ENCODE results near the gene WNT7B.

Gene WNT7B

DNA sequence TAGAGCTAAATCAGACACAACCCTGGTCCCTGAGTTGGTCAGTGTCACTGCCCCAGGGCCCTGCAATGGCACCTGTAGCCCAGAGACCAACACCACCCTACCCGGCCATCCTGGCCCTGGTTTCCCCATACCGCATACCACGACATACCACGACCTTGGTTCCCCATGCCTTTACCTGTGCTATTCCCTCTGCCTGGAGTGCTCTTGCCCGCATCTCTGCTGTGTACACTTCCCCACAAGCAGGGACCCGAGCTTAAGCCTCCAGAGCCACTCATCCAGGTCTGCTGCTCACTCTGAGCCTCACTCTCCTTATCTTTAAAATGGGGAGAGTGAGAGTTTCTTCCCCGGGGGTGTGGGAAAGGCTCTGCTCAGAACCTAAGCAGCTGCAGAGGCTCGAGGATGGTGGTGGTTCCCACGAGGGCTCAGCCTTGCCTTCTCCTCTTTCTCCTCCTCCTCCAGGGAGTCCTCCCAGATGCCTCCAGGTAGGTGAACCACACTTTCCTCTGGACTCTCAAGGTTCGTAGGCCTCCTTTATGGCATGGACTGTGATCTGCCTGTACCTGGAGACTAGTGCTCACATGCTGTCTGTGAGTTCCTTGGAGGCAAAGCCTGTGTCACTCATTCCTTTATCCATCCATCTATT is 48.1 kb downstream of the WNT7B start:
- Histone ChIP-seq H3K36me3 (ENCODE audit: insufficient read depth, low read length) (no peaks in the 10 kb centered on the region), H3K9ac (ENCODE audit: insufficient read length) (no peak overlapping the region), H3K27ac (no peak overlapping the region), H3K9me3 (ENCODE audit: low read depth, low read length) (no peaks in the 10 kb centered on the region), H3K4me3 (no peak overlapping the region)
- TF ChIP-seq EZH2 (IDR thresholded peaks at IDR 0.05) (no peak), POLR2AphosphoS5 (IDR thresholded peaks at IDR 0.05; ENCODE audit: borderline replicate concordance, low read depth, low read length) (no peak), FOXP2 (optimal IDR thresholded peaks at IDR 0.05; ENCODE audit: control extremely low read depth, extremely low read length, insufficient read depth) (no peak)
- no peak for DNase-seq (ENCODE audit: low read depth, low spot score)

- no peak overlapping the region for H3K27ac ChIP-seq
- H3K4me3 ChIP-seq: no peak overlapping the region
- TF ChIP-seq EZH2 (IDR thresholded peaks at IDR 0.05) (no peak), FOXP2 (optimal IDR thresholded peaks at IDR 0.05; ENCODE audit: control extremely low read depth, extremely low read length, insufficient read depth) (no peak), POLR2AphosphoS5 (IDR thresholded peaks at IDR 0.05; ENCODE audit: borderline replicate concordance, low read depth, low read length) (no peak)
These were observed 49.9 kb downstream of the WNT7B start for GRCh38 chr22:45927059-45927458.

GRCh38 chr22:45926433-45926832 is 50.5 kb downstream of the WNT7B start:
- no peak for TF ChIP-seq POLR2AphosphoS5 (IDR thresholded peaks at IDR 0.05; ENCODE audit: borderline replicate concordance, low read depth, low read length)
- no peak for TF ChIP-seq EZH2 (IDR thresholded peaks at IDR 0.05)
- no peak for TF ChIP-seq FOXP2 (optimal IDR thresholded peaks at IDR 0.05; ENCODE audit: control extremely low read depth, extremely low read length, insufficient read depth)
- Histone ChIP-seq H3K9ac (ENCODE audit: insufficient read length) (no peak overlapping the region), H3K27ac (no peak overlapping the region), H3K36me3 (ENCODE audit: insufficient read depth, low read length) (no peaks in the 10 kb centered on the region), H3K4me3 (no peak overlapping the region), H3K9me3 (ENCODE audit: low read depth, low read length) (no peaks in the 10 kb centered on the region)
- no peak for DNase-seq (ENCODE audit: low read depth, low spot score)

More at GRCh38 chr22:45927059-45927458, 49.9 kb downstream of the WNT7B start:
- no peak for DNase-seq (ENCODE audit: low read depth, low spot score)
- Histone ChIP-seq H3K36me3 (ENCODE audit: insufficient read depth, low read length) (no peaks in the 10 kb centered on the region), H3K9me3 (ENCODE audit: low read depth, low read length) (no peaks in the 10 kb centered on the region), H3K9ac (ENCODE audit: insufficient read length) (no peak overlapping the region)

DNA sequence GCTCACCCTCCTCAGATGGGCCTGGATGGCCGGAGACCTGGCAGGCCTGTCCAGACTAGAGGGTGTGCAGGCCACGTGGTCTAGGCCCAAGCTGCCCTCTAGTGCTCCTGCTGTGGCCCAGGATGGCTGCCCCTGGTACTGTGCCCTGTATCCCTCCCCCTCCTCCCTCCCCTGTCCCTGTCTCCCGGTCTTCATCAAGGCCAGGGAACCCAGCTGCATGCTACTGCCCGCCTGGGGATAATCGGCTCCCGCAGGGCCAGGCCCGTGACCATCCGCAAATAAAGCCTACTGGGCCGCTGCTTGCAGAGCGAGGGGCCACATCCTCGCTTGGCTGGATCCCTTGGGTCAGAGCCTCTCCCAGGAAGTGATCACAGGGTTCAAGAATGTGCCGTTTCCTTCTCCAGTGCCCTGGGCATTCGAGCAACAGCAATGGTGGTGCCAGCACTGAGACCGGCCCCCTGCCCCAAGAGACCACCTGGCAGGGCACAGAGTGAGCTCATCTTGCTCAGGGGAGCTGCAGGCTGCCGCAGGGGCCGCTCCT is 51.1 kb downstream of the WNT7B start:
- no peaks in the 10 kb centered on the region for H3K36me3 ChIP-seq (ENCODE audit: insufficient read depth, low read length)
- H3K27ac ChIP-seq: no peak overlapping the region
- no peak for TF ChIP-seq POLR2AphosphoS5 (IDR thresholded peaks at IDR 0.05; ENCODE audit: borderline replicate concordance, low read depth, low read length)
- no peak for TF ChIP-seq FOXP2 (optimal IDR thresholded peaks at IDR 0.05; ENCODE audit: control extremely low read depth, extremely low read length, insufficient read depth)
- TF ChIP-seq EZH2 (IDR thresholded peaks at IDR 0.05): no peak
- no peak for DNase-seq (ENCODE audit: low read depth, low spot score)
- no peak overlapping the region for H3K4me3 ChIP-seq
- no peaks in the 10 kb centered on the region for H3K9me3 ChIP-seq (ENCODE audit: low read depth, low read length)
- H3K9ac ChIP-seq (ENCODE audit: insufficient read length): no peak overlapping the region

- no peak for TF ChIP-seq FOXP2 (optimal IDR thresholded peaks at IDR 0.05; ENCODE audit: control extremely low read depth, extremely low read length, insufficient read depth)
- no peak for TF ChIP-seq POLR2AphosphoS5 (IDR thresholded peaks at IDR 0.05; ENCODE audit: borderline replicate concordance, low read depth, low read length)
- TF ChIP-seq EZH2 (IDR thresholded peaks at IDR 0.05): no peak
- H3K9ac ChIP-seq (ENCODE audit: insufficient read length): no peak overlapping the region
- no peak overlapping the region for H3K4me3 ChIP-seq
- DNase-seq (ENCODE audit: low read depth, low spot score): no peak
- H3K9me3 ChIP-seq (ENCODE audit: low read depth, low read length): no peaks in the 10 kb centered on the region
- no peak overlapping the region for H3K27ac ChIP-seq
- no peaks in the 10 kb centered on the region for H3K36me3 ChIP-seq (ENCODE audit: insufficient read depth, low read length)
These were observed 53.1 kb downstream of the WNT7B start for GRCh38 chr22:45923835-45924234.

DNA sequence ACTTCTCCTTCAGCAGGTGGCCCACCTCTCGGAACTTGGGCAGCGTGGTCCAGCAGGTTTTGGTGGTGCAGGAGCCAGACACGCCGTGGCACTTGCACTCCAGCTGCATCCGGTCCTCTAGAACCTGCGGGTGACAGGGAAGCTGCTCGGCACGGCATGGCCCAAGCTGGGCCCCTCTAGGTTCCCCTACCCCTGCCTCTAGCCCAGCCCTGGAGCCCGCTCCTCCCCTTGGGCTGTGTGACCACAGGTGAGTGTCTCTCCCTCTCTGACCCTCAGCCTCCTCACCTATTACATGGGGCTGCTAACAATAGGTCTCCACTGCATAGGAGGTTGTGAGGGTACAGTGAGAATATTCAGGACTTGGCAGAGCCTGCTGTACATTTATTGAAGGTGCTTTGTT is 53.8 kb downstream of the WNT7B start:
- TF ChIP-seq FOXP2 (optimal IDR thresholded peaks at IDR 0.05; ENCODE audit: control extremely low read depth, extremely low read length, insufficient read depth): no peak
- TF ChIP-seq POLR2AphosphoS5 (IDR thresholded peaks at IDR 0.05; ENCODE audit: borderline replicate concordance, low read depth, low read length): no peak
- TF ChIP-seq EZH2 (IDR thresholded peaks at IDR 0.05): no peak
- Histone ChIP-seq H3K27ac (no peak overlapping the region), H3K9ac (ENCODE audit: insufficient read length) (no peak overlapping the region), H3K9me3 (ENCODE audit: low read depth, low read length) (no peaks in the 10 kb centered on the region), H3K4me3 (no peak overlapping the region), H3K36me3 (ENCODE audit: insufficient read depth, low read length) (no peaks in the 10 kb centered on the region)
- no peak for DNase-seq (ENCODE audit: low read depth, low spot score)

- Histone ChIP-seq H3K9ac (ENCODE audit: insufficient read length) (no peak overlapping the region), H3K9me3 (ENCODE audit: low read depth, low read length) (no peaks in the 10 kb centered on the region), H3K36me3 (ENCODE audit: insufficient read depth, low read length) (no peaks in the 10 kb centered on the region), H3K4me3 (no peak overlapping the region), H3K27ac (no peak overlapping the region)
- TF ChIP-seq POLR2AphosphoS5 (IDR thresholded peaks at IDR 0.05; ENCODE audit: borderline replicate concordance, low read depth, low read length) (no peak), EZH2 (IDR thresholded peaks at IDR 0.05) (no peak), FOXP2 (optimal IDR thresholded peaks at IDR 0.05; ENCODE audit: control extremely low read depth, extremely low read length, insufficient read depth) (no peak)
- DNase-seq (ENCODE audit: low read depth, low spot score): no peak
These were observed 54.3 kb downstream of the WNT7B start for GRCh38 chr22:45922661-45923060.

DNA sequence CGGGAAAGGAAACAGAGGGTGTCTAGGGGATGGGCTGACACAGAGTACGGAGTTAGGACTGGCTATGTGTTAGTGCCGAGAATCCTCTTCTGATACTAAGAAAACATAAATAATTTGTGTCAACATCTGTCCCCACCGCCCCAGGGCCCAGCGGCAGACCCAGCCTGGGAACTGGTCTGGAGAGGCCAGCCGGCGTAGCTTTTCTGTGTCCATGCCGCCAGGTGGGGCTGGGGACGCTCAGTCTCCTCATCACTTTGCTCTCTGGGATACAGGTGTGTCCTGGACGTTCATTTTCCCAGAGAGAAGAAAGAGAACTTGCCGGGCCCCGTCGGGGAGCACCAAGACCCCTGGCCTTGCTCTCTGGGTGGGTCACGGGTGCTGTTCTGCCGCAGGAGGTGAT is 54.7 kb downstream of the WNT7B start:
- no peak for DNase-seq (ENCODE audit: low read depth, low spot score)
- TF ChIP-seq POLR2AphosphoS5 (IDR thresholded peaks at IDR 0.05; ENCODE audit: borderline replicate concordance, low read depth, low read length): no peak
- TF ChIP-seq EZH2 (IDR thresholded peaks at IDR 0.05): no peak
- no peak for TF ChIP-seq FOXP2 (optimal IDR thresholded peaks at IDR 0.05; ENCODE audit: control extremely low read depth, extremely low read length, insufficient read depth)

More for the DNA sequence above, 54.7 kb downstream of the WNT7B start:
- Histone ChIP-seq H3K9me3 (ENCODE audit: low read depth, low read length) (no peaks in the 10 kb centered on the region), H3K4me3 (no peak overlapping the region), H3K27ac (no peak overlapping the region), H3K36me3 (ENCODE audit: insufficient read depth, low read length) (no peaks in the 10 kb centered on the region), H3K9ac (ENCODE audit: insufficient read length) (no peak overlapping the region)
